ENCODE data around the gene C8A. TPM values are rescaled to one million over a fixed set of nuclear protein-coding genes. Genes with fewer than 3 reads are reported as not detected.

C8A gene
- not detected in 2 replicates for total RNA-seq

- no peak for DNase-seq
- intact Hi-C loops (cut with micrococcal nuclease) = no loop called here
- H3K36me3 Mint-ChIP-seq (ENCODE audit: low read depth) = no peaks in the 10 kb centered on the region
- H3K27me3 Mint-ChIP-seq = peaks cover 3% of the 10 kb centered on the region
- H3K4me3 Mint-ChIP-seq = no peak within 1 kb of the TSS
- H3K4me1 Mint-ChIP-seq = no peaks in the 10 kb centered on the region
- H3K27ac Mint-ChIP-seq = no peak within 1 kb of the TSS
- H3K9me3 Mint-ChIP-seq = no peaks in the 10 kb centered on the region
Measured at GRCh38 chr1:56854521-56855099, at the start of gene C8A. TSS of gene C8A (plus strand) at chr1:56854797. CDS start at chr1:56854902, 105 bp downstream.

- no peak overlapping the region for H3K27ac Mint-ChIP-seq
- no peak overlapping the region for H3K4me3 Mint-ChIP-seq
- DNase-seq = no peak
- peaks cover 5% of the 10 kb centered on the region for H3K27me3 Mint-ChIP-seq
- no peaks in the 10 kb centered on the region for H3K36me3 Mint-ChIP-seq (ENCODE audit: low read depth)
- intact Hi-C loops (cut with micrococcal nuclease) = no loop called here
- H3K4me1 Mint-ChIP-seq = no peaks in the 10 kb centered on the region
- no peaks in the 10 kb centered on the region for H3K9me3 Mint-ChIP-seq
Measured at GRCh38 chr1:56806804-56807203, 47.8 kb upstream of the C8A start.

- H3K27me3 Mint-ChIP-seq = peaks cover 7% of the 10 kb centered on the region
- intact Hi-C loops (cut with micrococcal nuclease) = no loop called here
- DNase-seq = no peak
Measured at GRCh38 chr1:56808410-56808809, 46.2 kb upstream of the C8A start.

GRCh38 chr1:56811331-56811730 lies 43.3 kb upstream of the C8A start:
- Mint-ChIP-seq H3K9me3 (no peaks in the 10 kb centered on the region), H3K4me1 (no peaks in the 10 kb centered on the region), H3K27ac (no peak overlapping the region), H3K27me3 (peaks cover 7% of the 10 kb centered on the region), H3K36me3 (ENCODE audit: low read depth) (no peaks in the 10 kb centered on the region), H3K4me3 (no peak overlapping the region)
- intact Hi-C loops (cut with micrococcal nuclease) = no loop called here
- DNase-seq = no peak

More at GRCh38 chr1:56808410-56808809, 46.2 kb upstream of the C8A start:
- Mint-ChIP-seq H3K36me3 (ENCODE audit: low read depth) (no peaks in the 10 kb centered on the region), H3K4me3 (no peak overlapping the region), H3K9me3 (no peaks in the 10 kb centered on the region), H3K27ac (no peak overlapping the region), H3K4me1 (no peaks in the 10 kb centered on the region)

GRCh38 chr1:56814205-56814604 lies 40.4 kb upstream of the C8A start:
- Mint-ChIP-seq H3K27ac (no peak overlapping the region), H3K9me3 (no peaks in the 10 kb centered on the region), H3K36me3 (ENCODE audit: low read depth) (no peaks in the 10 kb centered on the region), H3K4me3 (no peak overlapping the region), H3K4me1 (no peaks in the 10 kb centered on the region), H3K27me3 (peaks cover 7% of the 10 kb centered on the region)
- no peak for DNase-seq
- intact Hi-C loops (cut with micrococcal nuclease) = no loop called here

GRCh38 chr1:56816264-56816663 lies 38.3 kb upstream of the C8A start:
- peaks cover 2% of the 10 kb centered on the region for H3K27me3 Mint-ChIP-seq
- no peak overlapping the region for H3K4me3 Mint-ChIP-seq
- no peaks in the 10 kb centered on the region for H3K4me1 Mint-ChIP-seq
- DNase-seq = no peak
- intact Hi-C loops (cut with micrococcal nuclease) = no loop called here
- H3K9me3 Mint-ChIP-seq = no peaks in the 10 kb centered on the region
- no peak overlapping the region for H3K27ac Mint-ChIP-seq
- no peaks in the 10 kb centered on the region for H3K36me3 Mint-ChIP-seq (ENCODE audit: low read depth)

GRCh38 chr1:56816909-56817308 lies 37.7 kb upstream of the C8A start:
- Mint-ChIP-seq H3K9me3 (no peaks in the 10 kb centered on the region), H3K27ac (no peak overlapping the region), H3K27me3 (peaks cover 2% of the 10 kb centered on the region), H3K4me1 (no peaks in the 10 kb centered on the region), H3K36me3 (ENCODE audit: low read depth) (no peaks in the 10 kb centered on the region), H3K4me3 (no peak overlapping the region)
- intact Hi-C loops (cut with micrococcal nuclease) = no loop called here
- DNase-seq = no peak

GRCh38 chr1:56817716-56818463 lies 36.7 kb upstream of the C8A start:
- H3K27ac Mint-ChIP-seq = no peak overlapping the region
- no peak for DNase-seq
- H3K9me3 Mint-ChIP-seq = no peaks in the 10 kb centered on the region
- no peak overlapping the region for H3K4me3 Mint-ChIP-seq
- intact Hi-C loops (cut with micrococcal nuclease) = no loop called here
- H3K4me1 Mint-ChIP-seq = no peaks in the 10 kb centered on the region
- H3K36me3 Mint-ChIP-seq (ENCODE audit: low read depth) = no peaks in the 10 kb centered on the region
- peaks cover 2% of the 10 kb centered on the region for H3K27me3 Mint-ChIP-seq

- no peaks in the 10 kb centered on the region for H3K4me1 Mint-ChIP-seq
- no peaks in the 10 kb centered on the region for H3K9me3 Mint-ChIP-seq
- no peak for DNase-seq
- intact Hi-C loops (cut with micrococcal nuclease) = no loop called here
- H3K36me3 Mint-ChIP-seq (ENCODE audit: low read depth) = no peaks in the 10 kb centered on the region
- H3K27me3 Mint-ChIP-seq = no peaks in the 10 kb centered on the region
- H3K27ac Mint-ChIP-seq = no peak within 1 kb of the TSS
- no peak within 1 kb of the TSS for H3K4me3 Mint-ChIP-seq
Measured at GRCh38 chr1:56819387-56819899, 35.2 kb upstream of the C8A start, which contains the start of gene FYB2. TSS of gene FYB2 (minus strand) at chr1:56819404. CDS start at chr1:56819290, 114 bp downstream.

GRCh38 chr1:56820755-56821461 lies 33.7 kb upstream of the C8A start:
- Mint-ChIP-seq H3K4me1 (no peaks in the 10 kb centered on the region), H3K27me3 (no peaks in the 10 kb centered on the region), H3K9me3 (no peaks in the 10 kb centered on the region), H3K4me3 (no peak overlapping the region), H3K27ac (no peak overlapping the region), H3K36me3 (ENCODE audit: low read depth) (no peaks in the 10 kb centered on the region)
- intact Hi-C loops (cut with micrococcal nuclease) = no loop called here
- DNase-seq = peak; percentile 91

GRCh38 chr1:56821462-56821797 lies 33.2 kb upstream of the C8A start:
- DNase-seq = no peak
- no peak overlapping the region for H3K27ac Mint-ChIP-seq
- H3K4me1 Mint-ChIP-seq = no peaks in the 10 kb centered on the region

GRCh38 chr1:56824271-56824670 lies 30.3 kb upstream of the C8A start:
- DNase-seq = no peak
- Mint-ChIP-seq H3K27me3 (no peaks in the 10 kb centered on the region), H3K9me3 (no peaks in the 10 kb centered on the region), H3K27ac (no peak overlapping the region), H3K4me1 (no peaks in the 10 kb centered on the region), H3K4me3 (no peak overlapping the region), H3K36me3 (ENCODE audit: low read depth) (no peaks in the 10 kb centered on the region)
- intact Hi-C loops (cut with micrococcal nuclease) = no loop called here

More at GRCh38 chr1:56821462-56821797, 33.2 kb upstream of the C8A start:
- Mint-ChIP-seq H3K4me3 (no peak overlapping the region), H3K9me3 (no peaks in the 10 kb centered on the region), H3K27me3 (no peaks in the 10 kb centered on the region), H3K36me3 (ENCODE audit: low read depth) (no peaks in the 10 kb centered on the region)
- intact Hi-C loops (cut with micrococcal nuclease) = no loop called here

- Mint-ChIP-seq H3K4me1 (no peaks in the 10 kb centered on the region), H3K4me3 (no peak overlapping the region), H3K27me3 (no peaks in the 10 kb centered on the region), H3K36me3 (ENCODE audit: low read depth) (no peaks in the 10 kb centered on the region), H3K27ac (no peak overlapping the region), H3K9me3 (no peaks in the 10 kb centered on the region)
- intact Hi-C loops (cut with micrococcal nuclease) = no loop called here
- no peak for DNase-seq
Measured at GRCh38 chr1:56824938-56825337, 29.7 kb upstream of the C8A start.

GRCh38 chr1:56825436-56825835 lies 29.2 kb upstream of the C8A start:
- H3K9me3 Mint-ChIP-seq = no peaks in the 10 kb centered on the region
- H3K4me1 Mint-ChIP-seq = no peaks in the 10 kb centered on the region
- intact Hi-C loops (cut with micrococcal nuclease) = no loop called here
- H3K27ac Mint-ChIP-seq = no peak overlapping the region
- no peak for DNase-seq
- no peaks in the 10 kb centered on the region for H3K27me3 Mint-ChIP-seq
- H3K36me3 Mint-ChIP-seq (ENCODE audit: low read depth) = no peaks in the 10 kb centered on the region
- H3K4me3 Mint-ChIP-seq = no peak overlapping the region

Data from activated CD4-positive, alpha-beta T cell treated with anti-CD3 and anti-CD28 coated beads, Interleukin-2, amount 10 ng/mL, durations not matched to agents 24 days and 14 days (primary cell).